Measurements from ENCODE around the gene CIITA.

CIITA gene

DNA sequence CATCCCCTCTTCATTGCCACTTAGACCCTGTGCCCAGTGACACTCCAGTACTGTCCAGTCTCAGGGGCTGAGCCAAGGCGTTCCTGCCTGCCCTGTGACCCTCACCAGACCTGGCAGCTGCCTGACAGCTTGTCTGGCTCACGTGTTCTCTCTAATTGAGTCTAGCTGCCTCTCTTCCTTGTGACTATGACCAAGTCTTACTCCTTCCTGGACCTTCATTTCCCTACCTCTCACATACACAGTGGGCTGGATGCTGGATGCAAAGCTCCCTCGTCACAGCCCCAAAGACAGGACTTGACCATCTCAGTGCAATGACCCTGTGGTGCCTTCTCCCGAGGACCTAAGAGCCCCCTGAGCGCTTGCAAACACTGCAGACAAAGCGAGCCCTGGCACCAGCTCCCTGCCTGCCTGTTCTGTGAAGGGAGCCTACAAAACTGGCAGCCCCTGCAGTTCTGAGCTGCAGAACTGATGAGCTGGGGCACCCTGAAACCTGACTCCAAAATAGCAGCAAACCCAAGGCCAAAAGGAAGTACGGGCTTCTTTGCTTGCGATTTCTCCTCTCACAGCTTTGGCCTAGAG lies 63.6 kb downstream of the CIITA start:
- no peak overlapping the region for H3K27ac ChIP-seq
- TF ChIP-seq CTCF (IDR thresholded peaks at IDR 0.05) (no peak), ZFX (IDR thresholded peaks at IDR 0.05; ENCODE audit: borderline replicate concordance) (no peak)

DNA sequence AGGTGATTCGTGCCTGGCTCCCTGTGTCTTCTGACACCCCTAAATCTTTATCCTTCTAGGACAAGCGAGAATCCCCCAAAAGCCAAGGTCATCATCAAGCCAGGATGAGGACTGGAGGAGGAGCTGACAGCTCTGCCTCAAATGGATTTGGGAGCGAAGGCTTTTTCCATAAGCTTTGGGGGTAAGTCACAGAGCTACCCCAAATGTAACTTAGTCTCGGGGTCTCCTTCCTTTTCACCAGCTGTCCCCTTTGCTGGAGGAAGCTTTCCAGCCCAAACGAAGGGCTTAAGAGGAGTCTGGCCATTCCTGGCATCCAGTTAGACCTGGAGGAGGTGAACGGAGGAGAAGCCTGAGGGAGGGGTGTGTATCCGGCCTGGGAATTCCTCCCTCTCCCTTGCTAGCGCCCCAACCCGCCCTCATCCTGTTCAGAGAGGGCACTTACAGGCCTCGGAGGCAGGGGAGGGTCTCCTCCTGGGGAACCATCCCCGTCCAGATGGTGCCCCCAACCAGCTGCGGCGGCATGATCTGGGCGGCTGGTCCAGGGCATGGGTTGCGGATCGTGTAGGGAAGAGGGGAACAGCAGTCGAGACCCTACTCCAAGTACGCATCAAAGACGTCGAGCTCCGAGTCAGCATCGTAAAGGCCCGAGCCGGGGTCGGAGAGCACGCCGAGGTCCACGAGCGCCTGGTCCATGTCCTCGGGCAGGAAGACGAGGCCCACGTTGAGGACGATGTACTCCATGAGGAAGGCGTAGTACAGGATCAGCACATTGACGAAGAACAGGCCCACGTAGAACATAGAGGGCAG lies 64.3 kb downstream of the CIITA start:
- no peak for TF ChIP-seq CTCF (IDR thresholded peaks at IDR 0.05)
- TF ChIP-seq ZFX (IDR thresholded peaks at IDR 0.05; ENCODE audit: borderline replicate concordance) = no peak
- H3K27ac ChIP-seq = no peak overlapping the region

- H3K27ac ChIP-seq = peak overlapping the region; percentile 88
Measured at GRCh38 chr16:10941935-10942351, 64.9 kb downstream of the CIITA start.

DNA sequence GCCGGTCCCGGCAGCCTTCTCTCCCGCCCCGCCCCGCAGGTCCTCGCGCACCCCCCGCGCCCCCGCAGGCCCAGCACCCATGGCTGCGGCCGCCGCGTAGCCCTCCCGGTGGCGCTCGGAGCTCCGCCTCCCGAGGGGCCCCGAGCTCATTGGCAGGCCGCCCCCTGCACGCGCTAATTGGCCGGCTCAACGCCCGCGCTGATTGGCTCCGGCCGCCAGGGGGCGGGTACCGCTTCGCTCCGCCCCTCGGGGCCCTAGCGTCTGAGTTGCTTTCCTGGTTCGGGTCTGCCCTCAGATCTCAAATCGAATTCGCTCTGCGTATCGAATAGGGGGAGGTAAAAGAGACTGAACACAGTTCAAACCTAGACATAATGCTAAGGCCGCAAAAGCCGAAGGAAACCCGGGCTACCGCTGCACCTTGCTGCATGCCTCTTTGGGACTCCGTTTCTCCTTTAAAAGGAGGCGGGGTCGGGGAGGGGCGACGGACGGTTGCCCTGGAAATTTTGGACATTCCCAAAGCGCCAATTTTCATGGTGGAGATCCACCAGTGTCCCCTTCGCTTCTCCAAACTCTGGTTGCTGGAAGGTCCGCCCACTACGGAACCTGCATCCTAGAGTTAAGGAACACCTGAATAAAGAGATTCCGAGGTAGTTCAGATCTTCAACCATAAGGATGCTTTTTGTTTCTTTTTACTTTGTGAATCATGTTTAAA lies 65.5 kb downstream of the CIITA start, which contains the start of gene DEXI:
DEXI (minus strand) TSS at position 117 of the 712 bp plus-strand sequence. CDS start 463 bp downstream, outside the sequence.
- TF ChIP-seq ZFX (IDR thresholded peaks at IDR 0.05; ENCODE audit: borderline replicate concordance) (no peak), CTCF (IDR thresholded peaks at IDR 0.05) (no peak)

DNA sequence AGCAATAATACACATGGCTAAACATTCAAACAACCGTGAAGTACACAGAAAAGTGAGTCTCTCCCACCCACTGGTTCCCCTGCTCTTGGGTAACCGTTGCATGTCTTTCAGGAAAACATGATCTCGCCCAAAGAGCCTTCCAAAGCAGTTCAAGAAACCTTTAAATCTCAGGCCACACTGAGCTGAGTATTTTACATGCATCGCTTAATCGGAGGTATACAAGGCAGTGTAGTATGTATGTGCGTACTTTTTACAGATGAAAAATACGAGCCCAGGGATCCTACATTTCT lies 66.0 kb downstream of the CIITA start:
- no peak for TF ChIP-seq CTCF (IDR thresholded peaks at IDR 0.05)
- no peak for TF ChIP-seq ZFX (IDR thresholded peaks at IDR 0.05; ENCODE audit: borderline replicate concordance)
- H3K27ac ChIP-seq = peak overlapping the region; percentile 88

More for the DNA sequence above, 65.5 kb downstream of the CIITA start, which contains the start of gene DEXI:
- H3K27ac ChIP-seq = peak within 1 kb of the TSS; percentile 88

- TF ChIP-seq ZFX (IDR thresholded peaks at IDR 0.05; ENCODE audit: borderline replicate concordance) (no peak), CTCF (IDR thresholded peaks at IDR 0.05) (no peak)
- H3K27ac ChIP-seq = peak within 1 kb of the TSS; percentile 88
Measured at GRCh38 chr16:10944249-10945064, 67.5 kb downstream of the CIITA start, which contains the start of gene CLEC16A. Gene CLEC16A (plus strand): TSS chr16:10944564. CDS start chr16:10944718, 154 bp downstream.
